GM19324 (cell line): Measurements from ENCODE around the gene RUFY2.
A peak's percentile ranks its signal among the peaks of the same experiment; 100 is the strongest.

Experiments
- ATAC-seq: cut with Tn5 transposase; IDR thresholded peaks from one replicate; pipeline ENCODE4 v1.9.1; 2021; ENCODE audit warnings: mild to moderate bottlenecking, moderate library complexity; ENCODE audit not compliant: unreplicated experiment, low FRiP score

The RUFY2 gene

DNA sequence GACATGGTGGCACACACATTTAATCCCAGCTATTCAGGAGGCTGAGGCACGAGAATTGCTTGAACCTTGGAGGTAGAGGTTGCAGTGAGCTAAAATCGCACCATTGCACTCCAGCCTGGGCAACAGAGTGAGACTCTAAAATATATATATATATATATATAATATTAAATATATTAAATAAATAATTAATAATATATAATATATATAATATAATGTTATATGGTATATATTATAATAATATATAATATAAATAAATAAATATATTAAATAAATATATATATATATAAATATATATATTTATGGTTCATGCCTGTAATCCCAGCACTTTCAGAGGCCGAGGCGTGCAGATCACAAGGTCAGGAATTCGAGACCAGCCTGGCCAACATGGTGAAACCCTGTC lies 40.5 kb downstream of the RUFY2 start:
- ATAC-seq, result no peak

DNA sequence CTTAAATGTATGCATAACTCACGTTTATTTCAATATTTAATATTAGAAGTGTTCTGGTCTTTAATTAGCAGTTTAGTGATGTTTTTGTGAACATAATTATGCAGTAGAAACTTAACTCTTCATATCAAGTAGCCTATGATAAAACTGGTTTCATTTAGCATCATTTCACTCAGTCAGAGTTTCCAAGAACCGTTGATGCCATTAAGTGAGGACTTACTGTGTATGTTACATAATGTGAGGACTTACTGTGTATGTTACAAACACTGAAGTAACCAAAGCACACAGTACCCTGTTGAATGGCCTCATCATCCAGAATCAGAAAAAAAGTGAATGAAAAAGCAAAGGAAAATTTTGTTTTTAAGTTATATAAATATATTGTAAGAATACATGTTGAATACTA lies 41.5 kb downstream of the RUFY2 start:
- no peak for ATAC-seq

DNA sequence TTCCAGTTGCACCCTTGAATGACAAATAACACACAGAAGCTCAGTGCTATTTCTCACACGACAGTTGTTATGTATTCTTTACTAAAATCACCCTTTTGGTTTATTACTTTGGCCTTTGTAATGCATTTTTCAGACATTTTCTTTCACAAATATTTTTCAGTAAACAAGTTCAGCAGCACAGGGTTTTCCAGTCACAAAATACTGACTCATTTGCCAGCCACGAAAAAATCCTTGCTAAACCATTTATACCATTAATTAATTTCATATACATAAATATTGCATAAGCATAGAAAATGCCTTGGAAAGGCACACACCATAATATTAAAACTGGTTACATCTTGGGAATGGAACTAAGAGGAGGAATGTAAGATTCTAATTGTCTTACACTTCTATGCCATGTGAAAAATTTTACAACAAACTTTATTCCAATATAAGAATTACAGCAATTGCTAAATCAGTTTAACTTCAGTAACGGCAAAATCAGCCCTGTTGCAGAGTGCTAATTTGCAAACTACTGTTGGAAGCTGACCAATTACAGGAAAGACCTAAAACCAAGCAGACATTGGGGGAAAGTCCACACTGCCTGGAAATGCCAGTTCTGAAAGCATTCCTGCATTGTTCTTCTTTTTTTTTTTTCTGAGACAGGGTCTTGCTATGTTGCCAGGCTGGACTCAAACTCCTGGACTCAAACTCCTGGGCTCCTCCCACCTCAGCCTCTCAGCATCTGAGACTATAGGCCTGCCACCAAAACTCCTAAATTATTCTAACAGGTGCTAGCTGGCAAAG lies 42.8 kb downstream of the RUFY2 start:
- ATAC-seq, result no peak

DNA sequence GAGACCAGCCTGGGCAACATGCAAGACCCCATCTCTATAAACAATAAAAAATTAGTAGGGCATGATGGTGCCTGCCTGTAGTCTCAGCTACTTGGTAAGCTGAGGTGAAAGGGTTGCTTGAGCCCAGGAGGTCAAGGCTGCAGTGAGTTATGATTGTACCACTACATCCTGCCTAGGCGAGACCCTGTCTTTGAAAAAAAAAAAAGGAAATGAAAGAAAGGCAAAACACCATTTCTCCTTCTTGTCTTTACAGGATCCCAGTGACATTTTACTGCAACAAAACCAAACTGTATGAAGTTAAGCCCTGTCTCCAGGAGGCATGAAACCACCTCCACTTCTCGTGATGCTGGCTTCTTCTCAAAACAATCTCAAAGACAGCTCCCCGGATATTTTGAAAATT lies 44.5 kb downstream of the RUFY2 start:
- no peak for ATAC-seq

DNA sequence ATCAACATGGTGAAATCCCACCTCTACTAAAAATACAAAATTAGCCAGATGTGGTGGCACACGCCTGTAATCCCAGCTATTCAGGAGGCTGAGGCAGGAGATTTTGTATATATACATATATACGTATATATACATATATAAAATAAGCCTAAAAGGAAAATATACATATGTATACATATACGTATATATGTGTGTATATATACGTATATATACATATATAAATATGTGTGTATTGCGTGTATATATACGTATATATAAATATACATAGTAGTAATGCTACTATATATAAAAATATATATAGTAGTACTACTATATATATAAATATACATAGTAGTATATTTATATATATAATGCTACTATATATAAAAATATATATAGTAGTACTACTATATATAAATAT lies 47.9 kb downstream of the RUFY2 start:
- no peak for ATAC-seq

DNA sequence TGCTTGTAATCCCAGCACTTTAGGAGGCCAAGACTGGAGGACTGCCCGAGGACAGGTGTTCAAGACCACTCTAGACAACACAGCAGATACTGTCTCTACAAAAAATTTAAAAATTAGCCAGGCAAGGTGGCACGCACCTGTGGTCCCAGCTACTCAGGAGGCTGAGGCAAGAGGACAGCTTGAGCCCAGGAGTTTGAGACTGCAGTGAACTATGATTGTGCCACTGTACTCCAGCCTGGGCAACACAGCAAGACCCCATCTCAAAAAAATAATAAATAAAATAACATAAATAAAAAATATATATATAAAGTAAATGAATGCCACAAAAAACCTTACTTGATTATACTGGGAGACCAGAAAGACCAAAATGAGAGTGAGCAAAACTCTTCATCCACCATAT lies 53.5 kb downstream of the RUFY2 start:
- ATAC-seq, result no peak

DNA sequence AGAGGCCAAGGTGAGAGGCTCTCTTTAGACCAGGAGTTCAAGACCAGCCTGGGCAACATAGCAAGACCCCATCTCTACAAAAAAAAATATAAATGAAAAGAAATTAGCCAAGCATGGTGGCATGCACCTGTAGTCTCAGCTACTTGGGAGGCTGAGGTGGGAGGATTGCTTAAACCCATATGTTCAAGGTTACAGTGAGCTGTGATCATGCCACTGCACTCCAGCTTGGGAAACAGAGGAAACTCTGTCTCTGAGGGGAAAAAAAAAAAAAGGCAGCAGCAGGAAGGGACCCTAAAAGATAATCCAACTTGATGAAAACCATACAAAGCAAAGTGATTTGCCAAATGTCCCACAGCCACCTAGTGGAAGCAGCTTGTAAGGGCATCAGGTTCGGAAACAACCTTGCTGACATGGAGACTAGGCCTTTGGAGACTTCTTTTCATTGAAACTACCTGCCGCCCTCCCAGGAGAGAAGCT lies 58.8 kb downstream of the RUFY2 start:
- no peak for ATAC-seq

DNA sequence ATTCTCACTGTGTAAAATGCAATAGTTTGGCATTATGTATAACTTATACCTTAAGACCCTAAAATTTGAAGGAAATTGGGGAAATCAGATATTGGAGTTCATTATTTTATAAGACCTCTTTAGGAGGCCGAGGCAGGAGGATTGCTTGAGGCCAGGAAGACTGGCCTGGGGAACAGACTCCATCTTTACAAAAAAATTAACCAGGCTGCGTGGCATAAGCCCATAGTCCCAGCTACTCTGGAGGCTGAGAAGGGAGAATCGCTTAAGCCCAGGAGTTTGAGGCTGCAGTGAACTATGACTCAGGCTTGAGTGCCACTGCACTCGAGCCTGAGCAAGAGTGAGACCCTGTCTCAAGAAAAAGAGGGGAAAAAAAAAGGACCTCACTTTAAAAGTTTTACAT lies 60.3 kb downstream of the RUFY2 start:
- ATAC-seq, result no peak

DNA sequence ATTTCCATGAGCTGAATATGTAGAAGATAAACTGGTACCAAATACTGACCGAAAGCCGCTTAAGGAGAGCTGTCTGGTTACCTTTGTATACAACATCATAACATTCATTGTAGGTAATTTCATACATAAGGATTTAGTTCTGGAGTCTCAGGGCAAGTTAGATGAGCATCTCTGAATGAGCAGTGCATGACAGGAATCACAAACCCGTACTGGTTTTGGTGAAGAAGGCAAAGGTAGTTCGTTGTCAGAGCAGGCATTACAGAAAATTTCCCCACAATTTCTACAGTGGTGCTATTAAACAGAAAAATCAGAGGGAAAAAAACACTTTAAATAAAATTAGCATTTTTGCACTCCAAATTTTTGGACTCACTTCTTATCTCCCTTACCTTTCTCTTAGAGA lies 61.5 kb downstream of the RUFY2 start:
- ATAC-seq, result no peak

DNA sequence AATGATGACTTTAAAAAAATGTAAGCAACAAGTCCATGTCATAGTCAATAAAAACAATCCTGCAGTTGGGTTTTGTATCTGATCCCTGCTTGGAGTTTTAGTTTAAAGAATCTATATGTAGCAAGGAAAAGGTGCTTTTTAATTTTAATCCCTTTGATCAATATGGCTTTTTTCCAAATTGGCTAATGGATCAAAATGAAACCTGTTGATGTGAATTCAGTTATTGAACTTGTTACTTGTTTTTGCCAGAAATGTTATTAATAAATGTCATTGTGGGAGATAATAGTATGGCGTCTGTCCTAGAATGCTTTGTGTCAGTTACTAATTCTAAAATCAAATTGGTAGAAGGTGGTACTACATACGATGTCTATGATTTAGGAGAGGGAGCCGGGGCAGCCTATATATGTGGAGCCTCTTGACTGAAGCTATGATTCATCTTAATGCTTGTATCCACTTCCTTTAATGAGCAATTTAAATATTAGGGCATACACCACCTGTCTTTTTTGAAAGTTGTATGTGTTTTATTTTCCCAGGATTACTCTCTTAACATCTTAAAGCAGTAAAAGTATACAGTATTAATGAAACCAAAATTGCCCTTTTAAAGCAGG lies 64.1 kb downstream of the RUFY2 start:
- ATAC-seq, result no peak

DNA sequence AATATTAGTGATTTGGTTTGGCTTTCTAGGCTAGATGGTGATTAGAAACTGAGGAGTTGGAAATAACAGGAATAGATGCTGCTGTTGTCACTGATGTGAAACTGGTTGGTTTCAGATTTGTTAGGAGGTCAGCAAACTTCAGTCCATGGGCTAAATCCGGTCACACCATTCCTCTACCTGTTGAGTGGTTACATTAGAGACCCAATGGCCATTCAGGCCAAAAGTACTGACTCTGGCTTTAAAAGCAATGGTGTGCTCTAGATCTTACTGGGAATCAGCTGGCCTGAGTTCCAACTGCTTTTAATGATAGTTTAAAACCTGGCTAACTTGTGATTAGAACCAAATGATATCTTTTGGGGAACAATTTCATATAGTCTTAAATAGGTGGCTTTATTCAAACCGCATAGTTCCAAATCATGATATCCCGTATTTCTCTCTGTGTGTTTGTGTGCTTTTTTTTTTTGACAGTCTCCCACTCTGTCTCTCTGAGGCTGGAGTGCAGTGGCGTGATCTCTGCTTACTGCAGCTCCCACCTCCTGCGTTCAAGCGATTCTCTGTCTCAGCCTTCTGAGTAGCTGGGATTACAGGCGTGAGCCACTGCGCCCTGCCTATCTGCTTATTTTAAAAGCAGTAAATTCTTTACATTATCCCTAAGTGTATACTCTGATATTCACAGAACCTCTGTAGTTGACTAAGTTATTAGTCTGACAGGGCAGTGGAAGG lies 66.6 kb downstream of the RUFY2 start:
- no peak for ATAC-seq

DNA sequence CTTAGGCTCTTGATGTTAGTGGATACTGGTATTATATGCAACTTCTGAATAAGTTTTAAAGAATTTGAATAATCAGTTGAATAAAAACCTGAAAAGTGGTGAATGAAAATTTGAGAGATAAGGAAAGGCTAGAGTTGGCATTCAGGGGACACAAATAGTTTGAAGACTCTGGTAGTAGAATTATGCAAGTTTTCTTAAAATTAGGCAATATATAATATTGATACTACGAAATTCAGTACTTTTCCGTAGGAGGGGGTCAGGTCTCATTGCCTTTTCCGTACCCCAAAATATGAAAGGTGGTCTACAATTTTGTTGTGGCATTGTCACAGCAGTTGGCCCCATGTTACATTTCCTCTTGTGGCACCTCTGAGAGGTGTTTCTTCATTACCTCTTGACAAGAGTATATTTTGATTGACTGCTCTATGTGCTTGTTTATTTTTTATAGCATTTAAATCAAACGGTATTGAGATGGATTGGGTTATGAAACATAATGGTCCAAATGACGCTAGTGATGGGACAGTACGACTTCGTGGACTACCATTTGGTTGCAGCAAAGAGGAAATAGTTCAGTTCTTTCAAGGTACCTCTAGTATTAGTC lies 70.2 kb downstream of the RUFY2 start:
- ATAC-seq, result no peak

DNA sequence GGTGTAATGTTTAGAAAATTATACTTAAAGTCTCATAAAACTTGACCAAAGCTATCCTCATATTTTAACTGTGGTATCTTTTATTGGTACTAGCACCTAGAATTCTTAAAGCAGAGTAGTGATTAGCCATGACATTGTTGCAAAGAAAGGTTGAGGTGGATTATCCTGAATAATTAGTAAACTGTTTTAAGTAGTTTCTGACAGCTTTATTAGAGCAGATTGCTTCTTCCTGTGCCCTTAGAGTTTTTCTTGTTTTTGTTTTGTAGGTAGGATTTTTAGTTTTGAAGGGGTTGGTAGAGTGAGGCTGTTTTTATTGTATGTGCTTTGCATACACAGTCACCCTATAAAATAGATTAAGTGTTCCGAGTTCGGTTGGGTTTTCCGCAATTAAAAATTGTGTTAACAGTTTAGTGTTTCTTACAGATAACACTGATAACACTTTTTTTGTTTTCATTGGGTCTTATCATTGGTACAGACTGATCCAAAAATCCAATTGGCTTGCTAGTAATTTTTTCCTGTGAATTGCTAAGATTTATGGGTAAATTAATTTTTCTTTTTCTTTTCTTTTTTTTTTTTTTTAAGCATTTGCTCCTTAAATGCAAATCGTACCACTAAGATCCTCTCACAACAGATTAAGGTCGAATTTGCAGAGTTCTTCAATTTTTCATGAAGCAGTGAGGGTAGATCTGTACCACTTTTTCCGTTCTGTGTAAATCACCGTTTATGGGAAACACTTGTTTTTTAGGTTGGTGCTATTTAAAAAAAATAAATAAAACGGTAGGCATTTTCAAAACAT lies 72.2 kb downstream of the RUFY2 start:
- no peak for ATAC-seq

DNA sequence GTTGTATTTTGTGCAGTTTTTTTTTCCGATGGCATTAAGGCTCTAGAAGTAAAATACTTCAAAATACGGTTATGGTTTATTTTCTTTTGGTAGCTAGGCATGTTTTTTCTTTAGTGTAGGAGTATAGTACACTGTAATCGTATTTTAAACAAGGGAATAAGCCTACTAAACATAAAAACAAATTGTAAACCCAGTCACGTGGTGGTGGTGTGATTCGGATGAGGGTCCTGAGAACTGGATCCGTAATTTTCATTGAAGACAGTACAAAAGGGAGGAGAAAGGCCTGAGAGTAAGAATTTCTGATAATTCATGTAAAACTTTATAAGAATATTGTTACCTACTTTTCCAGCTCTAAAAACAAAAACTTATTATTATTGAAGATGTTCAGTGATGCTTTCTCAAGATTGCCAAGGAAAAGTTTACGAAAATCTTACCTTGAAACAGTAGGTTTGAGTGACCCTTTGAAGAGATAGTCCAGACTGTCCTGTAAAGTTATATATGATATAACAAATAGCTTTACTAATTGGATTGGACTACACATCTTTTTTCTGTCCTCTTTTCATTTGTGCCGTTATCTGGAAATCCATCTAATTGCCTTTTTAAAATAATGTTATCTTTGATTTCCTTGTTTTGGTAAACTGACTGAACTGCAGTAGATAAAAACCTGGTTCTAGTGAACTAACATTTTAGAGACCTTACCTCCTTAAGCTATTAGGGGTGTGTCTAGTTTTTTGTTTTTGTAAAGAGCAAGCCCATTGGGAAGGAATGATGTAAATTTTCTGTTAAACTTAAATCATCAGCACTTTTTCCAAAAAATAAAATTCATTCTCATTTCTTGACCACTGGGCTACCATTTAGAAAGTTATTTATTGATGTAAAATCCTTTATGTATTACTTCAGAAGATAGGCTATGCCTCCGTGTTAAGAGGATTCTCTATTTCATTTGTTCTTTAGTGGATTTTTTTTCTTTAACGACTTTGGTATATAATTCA lies 73.3 kb downstream of the RUFY2 start:
- no peak for ATAC-seq

DNA sequence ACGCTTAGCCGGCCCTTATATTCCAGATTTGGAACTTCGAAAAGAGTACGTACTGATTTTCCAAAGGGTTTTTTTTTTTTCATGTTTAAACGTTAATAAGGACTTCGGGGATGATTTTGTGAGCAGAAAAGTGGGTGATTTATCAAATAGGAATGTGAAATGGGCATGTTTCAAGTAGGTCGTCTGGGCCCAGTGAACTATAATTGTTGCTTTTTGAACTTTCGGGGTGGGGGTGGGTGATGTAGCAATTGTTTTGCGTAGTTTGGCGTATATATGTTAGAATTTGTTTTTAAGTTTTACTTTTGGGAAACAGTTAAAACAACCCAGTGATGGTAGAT lies 74.0 kb downstream of the RUFY2 start:
- no peak for ATAC-seq

DNA sequence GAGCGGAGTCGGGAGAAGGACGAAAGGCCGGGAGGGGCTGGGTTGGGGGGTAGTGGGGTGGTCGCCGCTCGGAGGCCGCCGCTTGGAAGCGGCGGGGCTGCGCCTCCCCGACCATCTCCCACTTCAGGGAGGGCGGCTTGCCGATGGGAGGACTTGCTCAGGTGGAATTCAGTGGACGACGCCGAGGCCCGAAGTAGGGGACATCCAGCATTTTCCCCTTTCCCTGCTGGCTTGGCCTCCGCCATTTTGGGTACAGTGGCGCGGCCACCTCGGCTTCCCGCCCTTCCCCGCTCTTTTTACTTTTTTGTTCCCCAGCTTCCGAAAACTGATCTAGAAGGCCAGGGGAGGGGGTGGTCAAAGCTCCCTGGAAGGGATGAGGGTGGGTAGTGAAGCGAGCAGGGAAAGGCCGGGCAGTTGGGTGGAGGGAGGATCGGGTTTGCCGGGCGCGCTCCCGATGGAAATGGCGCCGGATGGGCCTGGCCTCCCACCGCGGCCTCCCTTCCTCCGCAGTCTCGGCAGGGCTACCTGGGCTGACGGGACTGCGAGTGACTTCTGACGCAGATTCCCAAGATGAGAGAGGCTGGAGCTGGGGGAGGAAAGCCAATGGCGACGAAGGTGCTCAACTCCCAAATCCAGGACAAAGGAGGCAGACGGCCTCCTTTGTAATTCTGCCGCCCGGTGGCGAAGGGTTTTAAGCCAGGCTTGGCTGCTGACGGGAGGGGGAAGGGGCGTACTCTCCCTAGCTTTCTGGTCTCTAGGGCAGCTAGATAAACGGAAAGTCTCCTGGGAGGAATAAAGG lies 74.6 kb downstream of the RUFY2 start, which contains the start of gene PBLD:
Gene PBLD (minus strand): TSS at position 670 of the 799 bp plus-strand sequence. CDS start 26,084 bp downstream, outside the sequence.
- ATAC-seq, result peak; percentile 19

DNA sequence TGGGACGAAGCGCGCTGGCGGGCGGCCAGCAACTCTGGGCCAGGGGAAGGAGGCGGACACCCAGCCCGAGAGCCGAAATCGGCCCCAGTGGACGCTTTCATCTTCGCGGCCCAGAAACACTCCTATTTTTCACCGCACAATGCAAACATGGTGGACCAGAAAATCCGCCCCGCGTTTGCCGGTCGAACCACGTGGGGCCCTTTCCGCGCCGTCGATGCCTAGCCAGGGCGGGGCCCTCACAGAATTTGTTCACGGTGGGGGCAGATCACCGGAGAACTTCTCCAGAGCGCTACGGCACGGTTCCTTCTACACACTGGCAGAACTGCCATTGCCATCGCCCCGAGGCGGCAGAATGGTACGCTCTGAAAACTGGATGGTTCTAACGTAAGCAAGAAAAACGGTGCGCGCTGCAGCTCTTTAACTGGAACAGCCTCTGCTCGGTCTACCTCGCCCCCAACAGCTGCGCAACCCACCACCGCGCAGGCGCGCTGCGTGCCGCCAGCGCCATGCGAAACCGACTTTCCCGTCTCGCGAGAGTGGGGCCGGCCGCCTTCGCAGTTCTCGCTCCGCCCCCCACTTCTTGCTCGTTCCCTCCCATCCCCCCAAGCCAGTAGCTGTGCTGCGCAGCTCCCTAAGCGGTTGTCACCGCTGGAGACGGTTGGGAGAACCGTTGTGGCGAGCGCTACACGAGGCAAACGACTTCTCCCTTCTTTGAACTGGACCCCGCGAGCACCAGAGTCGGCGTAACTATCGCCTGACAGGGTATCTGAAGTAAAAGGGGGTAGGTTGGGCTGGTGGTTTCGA lies 75.4 kb downstream of the RUFY2 start, which contains the start of gene HNRNPH3:
Gene HNRNPH3 (plus strand): TSS at position 610 of the 804 bp plus-strand sequence. CDS start 5,158 bp downstream, outside the sequence.
- peak; percentile 87 for ATAC-seq
